Activated T-helper 2 cell treated with anti-CD3 and anti-CD28 coated beads, Interferon-gamma antibody, Interleukin-2, Interleukin-4, amounts not matched to agents 10 μg/mL and 5 μg/mL and 100 μg/mL, durations not matched to agents 14 hours and 24 hours and 36 hours (primary cell): ENCODE results near the gene TSPAN14. TPM values are rescaled to one million over a fixed set of nuclear protein-coding genes. Genes with fewer than 3 reads are reported as not detected.

Experiments used
- DNase-seq: peaks from one replicate; pipeline ENCODE4 v3.0.0; 2021; ENCODE audit warnings: low spot score
- H3K27ac Mint-ChIP-seq: one replicate; pipeline ENCODE4 v1.8.0; 2021; ENCODE audit warnings: mixed read lengths
- H3K27me3 Mint-ChIP-seq: one replicate; pipeline ENCODE4 v1.8.0; 2021; ENCODE audit warnings: low read depth, mixed read lengths
- H3K36me3 Mint-ChIP-seq: one replicate; pipeline ENCODE4 v1.8.0; 2021; ENCODE audit warnings: low read depth, mixed read lengths
- H3K4me1 Mint-ChIP-seq: one replicate; pipeline ENCODE4 v1.8.0; 2021; ENCODE audit warnings: low read depth, mixed read lengths
- H3K4me3 Mint-ChIP-seq: one replicate; pipeline ENCODE4 v1.8.0; 2021; ENCODE audit warnings: low read depth, mild to moderate bottlenecking, moderate library complexity, mixed read lengths
- H3K9me3 Mint-ChIP-seq: one replicate; pipeline ENCODE4 v1.8.0; 2021; ENCODE audit warnings: mixed read lengths
- intact Hi-C: fragments of 100-400 bp; cut with micrococcal nuclease; formaldehyde crosslinking; loops from one replicate; pipeline ENCODE4 v1.15.1; 2023
- total RNA-seq: library from RNA; stranded (reverse); gene quantifications from 2 replicates; pipeline ENCODE4 v1.2.3, GENCODE V29; 2022

The TSPAN14 gene
- total RNA-seq, 1 donor from 2014 or later = 45.4 TPM

GRCh38 chr10:80503584-80504157 lies 49.6 kb downstream of the TSPAN14 start:
- no peaks in the 10 kb centered on the region for H3K9me3 Mint-ChIP-seq
- H3K4me3 Mint-ChIP-seq = no peak overlapping the region
- peaks cover 62% of the 10 kb centered on the region for H3K4me1 Mint-ChIP-seq
- DNase-seq = no peak
- H3K36me3 Mint-ChIP-seq = peaks cover 24% of the 10 kb centered on the region
- H3K27ac Mint-ChIP-seq = peak overlapping the region; percentile 16
- intact Hi-C loops = loop anchor here (2.0 kb wide), 2 partner anchors 35 to 125 kb away; no protein-coding TSS in a partner anchor
- H3K27me3 Mint-ChIP-seq = no peaks in the 10 kb centered on the region

- Mint-ChIP-seq H3K36me3 (peaks cover 26% of the 10 kb centered on the region), H3K27me3 (no peaks in the 10 kb centered on the region), H3K4me3 (no peak overlapping the region), H3K4me1 (peaks cover 56% of the 10 kb centered on the region), H3K27ac (peak overlapping the region; percentile 1), H3K9me3 (no peaks in the 10 kb centered on the region)
- DNase-seq = no peak
- intact Hi-C loops = loop anchor here (2.0 kb wide), 2 partner anchors 35 to 125 kb away; no protein-coding TSS in a partner anchor
These were observed 50.2 kb downstream of the TSPAN14 start for GRCh38 chr10:80504158-80504811.

GRCh38 chr10:80504897-80505465 lies 50.9 kb downstream of the TSPAN14 start:
- Mint-ChIP-seq H3K27me3 (no peaks in the 10 kb centered on the region), H3K4me3 (no peak overlapping the region), H3K27ac (peak overlapping the region; percentile 70), H3K36me3 (peaks cover 31% of the 10 kb centered on the region), H3K4me1 (peaks cover 49% of the 10 kb centered on the region), H3K9me3 (no peaks in the 10 kb centered on the region)
- no peak for DNase-seq
- intact Hi-C loops = loop anchor here (1.0 to 2.0 kb wide), 4 partner anchors 36 to 126 kb away; no protein-coding TSS in a partner anchor

GRCh38 chr10:80506189-80506575 lies 52.1 kb downstream of the TSPAN14 start:
- Mint-ChIP-seq H3K36me3 (peaks cover 39% of the 10 kb centered on the region), H3K4me1 (peaks cover 47% of the 10 kb centered on the region), H3K9me3 (no peaks in the 10 kb centered on the region), H3K27ac (no peak overlapping the region), H3K27me3 (no peaks in the 10 kb centered on the region), H3K4me3 (no peak overlapping the region)
- intact Hi-C loops = no loop called here
- no peak for DNase-seq

GRCh38 chr10:80506836-80507487 lies 52.9 kb downstream of the TSPAN14 start:
- Mint-ChIP-seq H3K27me3 (no peaks in the 10 kb centered on the region), H3K4me3 (no peak overlapping the region), H3K27ac (no peak overlapping the region), H3K9me3 (no peaks in the 10 kb centered on the region), H3K36me3 (peaks cover 41% of the 10 kb centered on the region), H3K4me1 (peaks cover 47% of the 10 kb centered on the region)
- DNase-seq = no peak
- intact Hi-C loops = no loop called here

- Mint-ChIP-seq H3K4me3 (no peak overlapping the region), H3K9me3 (no peaks in the 10 kb centered on the region), H3K27ac (no peak overlapping the region), H3K27me3 (no peaks in the 10 kb centered on the region), H3K36me3 (peaks cover 57% of the 10 kb centered on the region), H3K4me1 (peaks cover 27% of the 10 kb centered on the region)
- DNase-seq = no peak
- intact Hi-C loops = no loop called here
These were observed 54.9 kb downstream of the TSPAN14 start for GRCh38 chr10:80509108-80509402.

- Mint-ChIP-seq H3K4me1 (peaks cover 22% of the 10 kb centered on the region), H3K36me3 (peaks cover 62% of the 10 kb centered on the region), H3K27ac (no peak overlapping the region), H3K27me3 (no peaks in the 10 kb centered on the region), H3K9me3 (no peaks in the 10 kb centered on the region), H3K4me3 (no peak overlapping the region)
- DNase-seq = no peak
- intact Hi-C loops = no loop called here
These were observed 55.5 kb downstream of the TSPAN14 start for GRCh38 chr10:80509403-80510161.

GRCh38 chr10:80512031-80512526 lies 58.0 kb downstream of the TSPAN14 start:
- Mint-ChIP-seq H3K27ac (peak overlapping the region; percentile 60), H3K4me1 (peaks cover 12% of the 10 kb centered on the region), H3K27me3 (no peaks in the 10 kb centered on the region), H3K36me3 (peaks cover 71% of the 10 kb centered on the region), H3K4me3 (no peak overlapping the region), H3K9me3 (no peaks in the 10 kb centered on the region)
- intact Hi-C loops = no loop called here
- DNase-seq = no peak

- Mint-ChIP-seq H3K27ac (no peak overlapping the region), H3K27me3 (no peaks in the 10 kb centered on the region), H3K4me1 (peaks cover 11% of the 10 kb centered on the region), H3K36me3 (peaks cover 75% of the 10 kb centered on the region), H3K4me3 (no peak overlapping the region), H3K9me3 (no peaks in the 10 kb centered on the region)
- DNase-seq = no peak
- intact Hi-C loops = no loop called here
These were observed 59.0 kb downstream of the TSPAN14 start for GRCh38 chr10:80513106-80513505.

- no peaks in the 10 kb centered on the region for H3K27me3 Mint-ChIP-seq
These were observed 61.4 kb downstream of the TSPAN14 start for GRCh38 chr10:80515511-80515910.

GRCh38 chr10:80515941-80516340 lies 61.8 kb downstream of the TSPAN14 start:
- H3K27me3 Mint-ChIP-seq = no peaks in the 10 kb centered on the region
- no peaks in the 10 kb centered on the region for H3K9me3 Mint-ChIP-seq
- peaks cover 10% of the 10 kb centered on the region for H3K4me1 Mint-ChIP-seq
- peaks cover 81% of the 10 kb centered on the region for H3K36me3 Mint-ChIP-seq
- no peak overlapping the region for H3K4me3 Mint-ChIP-seq
- no peak overlapping the region for H3K27ac Mint-ChIP-seq
- intact Hi-C loops = no loop called here
- no peak for DNase-seq

More at GRCh38 chr10:80515511-80515910, 61.4 kb downstream of the TSPAN14 start:
- Mint-ChIP-seq H3K9me3 (no peaks in the 10 kb centered on the region), H3K27ac (no peak overlapping the region), H3K36me3 (peaks cover 79% of the 10 kb centered on the region), H3K4me1 (peaks cover 11% of the 10 kb centered on the region), H3K4me3 (no peak overlapping the region)
- intact Hi-C loops = no loop called here
- DNase-seq = no peak

GRCh38 chr10:80516506-80517075 lies 62.5 kb downstream of the TSPAN14 start:
- intact Hi-C loops = no loop called here
- Mint-ChIP-seq H3K27ac (peak overlapping the region; percentile 24), H3K4me1 (peaks cover 5% of the 10 kb centered on the region), H3K36me3 (peaks cover 75% of the 10 kb centered on the region), H3K9me3 (no peaks in the 10 kb centered on the region), H3K27me3 (no peaks in the 10 kb centered on the region), H3K4me3 (no peak overlapping the region)
- no peak for DNase-seq
